ENCODE data around the gene AZIN2. TPM values are rescaled to one million over a fixed set of nuclear protein-coding genes. Genes with fewer than 3 reads are reported as not detected.
"Not testable (repeated sequence)": the region's sequence is repeated elsewhere in the genome, so short reads cannot be mapped to it uniquely, and the experiment has no call there.

Gene AZIN2
- total and polyA plus RNA-seq, 10 donors, result 1.4 to 8.3 (median 3.0) TPM

DNA sequence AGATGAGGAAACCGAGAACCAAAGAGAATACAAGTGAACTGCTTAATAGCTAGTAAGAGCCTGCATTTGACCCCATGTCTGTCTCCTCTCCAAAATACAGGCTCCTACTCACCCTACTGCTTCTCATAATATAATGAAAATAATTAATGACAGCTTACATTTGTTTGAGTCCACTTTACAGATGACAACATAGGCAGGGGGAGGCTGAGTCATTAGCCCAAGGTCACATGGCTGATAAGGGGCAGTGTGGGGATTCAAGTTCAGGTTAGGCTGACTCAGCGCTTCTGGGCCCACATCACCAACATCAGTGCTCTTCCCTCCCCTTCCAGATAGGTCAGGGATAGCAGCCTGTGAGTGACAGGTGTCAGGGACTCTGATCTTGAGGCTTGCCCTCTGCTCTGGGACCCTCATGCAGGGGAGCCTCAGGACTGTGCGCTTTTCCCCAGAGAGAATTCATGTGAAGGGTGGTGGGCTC, 16.2 kb downstream of the AZIN2 start:
- intact Hi-C loops (cut with DNase I; ENCODE audit: low total_unique reads), result loop anchor here (10.0 kb wide), 1 partner anchor 268 kb away; no protein-coding TSS in a partner anchor

DNA sequence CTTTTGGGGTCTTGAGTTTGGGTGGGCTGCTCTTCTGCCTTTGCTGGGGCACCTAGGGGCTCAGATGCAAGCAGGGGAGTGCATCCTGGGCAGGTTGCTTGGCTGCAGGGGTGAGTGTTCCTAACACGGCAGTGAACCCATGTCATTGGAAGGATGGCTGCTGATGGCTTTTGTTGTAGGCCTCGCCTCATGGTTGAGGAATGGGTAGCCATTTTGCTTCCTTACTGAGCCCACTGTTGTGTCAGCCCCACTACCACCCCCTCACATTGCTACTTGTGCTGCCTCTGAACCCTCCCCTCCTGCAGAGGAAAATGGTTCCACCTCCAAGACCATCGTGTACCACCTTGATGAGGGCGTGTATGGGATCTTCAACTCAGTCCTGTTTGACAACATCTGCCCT, 16.8 kb downstream of the AZIN2 start:
- DNase-seq, result no peak
- intact Hi-C loops (cut with DNase I; ENCODE audit: low total_unique reads), result loop anchor here (10.0 kb wide), 1 partner anchor 267 kb away; no protein-coding TSS in a partner anchor
- Histone ChIP-seq H3K4me1 (peaks cover 9 to 48% (median 20%) of the 10 kb centered on the region in 6 donors), H3K27me3 (replicated peaks in 1 of 7) (no peaks in the 10 kb centered on the region), H3K27ac (peak overlapping the region in 3 of 8 donors; percentile 15 to 83 (median 76)), H3K36me3 (peaks cover 0 to 8% (median 0%) of the 10 kb centered on the region in 6 donors), H3K9me3 (no peaks in the 10 kb centered on the region), H3K4me3 (no peak overlapping the region)
- 87 to 95% (median 94%) methylated on average over 4 of the region's 4 CpGs for WGBS, 5 donors
- TF ChIP-seq POLR2AphosphoS5 (IDR thresholded peaks at IDR 0.05) (no peak), POLR2A (IDR thresholded peaks at IDR 0.05) (no peak)
- TF ChIP-seq, protein P1, sequence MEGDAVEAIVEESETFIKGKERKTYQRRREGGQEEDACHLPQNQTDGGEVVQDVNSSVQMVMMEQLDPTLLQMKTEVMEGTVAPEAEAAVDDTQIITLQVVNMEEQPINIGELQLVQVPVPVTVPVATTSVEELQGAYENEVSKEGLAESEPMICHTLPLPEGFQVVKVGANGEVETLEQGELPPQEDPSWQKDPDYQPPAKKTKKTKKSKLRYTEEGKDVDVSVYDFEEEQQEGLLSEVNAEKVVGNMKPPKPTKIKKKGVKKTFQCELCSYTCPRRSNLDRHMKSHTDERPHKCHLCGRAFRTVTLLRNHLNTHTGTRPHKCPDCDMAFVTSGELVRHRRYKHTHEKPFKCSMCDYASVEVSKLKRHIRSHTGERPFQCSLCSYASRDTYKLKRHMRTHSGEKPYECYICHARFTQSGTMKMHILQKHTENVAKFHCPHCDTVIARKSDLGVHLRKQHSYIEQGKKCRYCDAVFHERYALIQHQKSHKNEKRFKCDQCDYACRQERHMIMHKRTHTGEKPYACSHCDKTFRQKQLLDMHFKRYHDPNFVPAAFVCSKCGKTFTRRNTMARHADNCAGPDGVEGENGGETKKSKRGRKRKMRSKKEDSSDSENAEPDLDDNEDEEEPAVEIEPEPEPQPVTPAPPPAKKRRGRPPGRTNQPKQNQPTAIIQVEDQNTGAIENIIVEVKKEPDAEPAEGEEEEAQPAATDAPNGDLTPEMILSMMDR (IDR thresholded peaks at IDR 0.05 in 8 of 11, conservative IDR thresholded peaks at IDR 0.05 in 3 of 11), result no peak

More for the DNA sequence above, 16.2 kb downstream of the AZIN2 start:
- TF ChIP-seq POLR2AphosphoS5 (IDR thresholded peaks at IDR 0.05) (no peak), POLR2A (IDR thresholded peaks at IDR 0.05) (no peak)
- TF ChIP-seq, protein P1 (IDR thresholded peaks at IDR 0.05 in 8 of 11, conservative IDR thresholded peaks at IDR 0.05 in 3 of 11), result no peak
- Histone ChIP-seq H3K27me3 (replicated peaks in 1 of 7) (no peaks in the 10 kb centered on the region), H3K36me3 (peaks cover 0 to 5% (median 0%) of the 10 kb centered on the region in 6 donors), H3K4me3 (no peak overlapping the region), H3K4me1 (peaks cover 9 to 48% (median 20%) of the 10 kb centered on the region in 6 donors), H3K27ac (peak overlapping the region in 4 of 8 donors; percentile 15 to 83 (median 51)), H3K9me3 (no peaks in the 10 kb centered on the region)
- no peak for DNase-seq
- 92 to 99% (median 96%) methylated on average over 2 to 3 of the region's 3 CpGs for WGBS, 5 donors

DNA sequence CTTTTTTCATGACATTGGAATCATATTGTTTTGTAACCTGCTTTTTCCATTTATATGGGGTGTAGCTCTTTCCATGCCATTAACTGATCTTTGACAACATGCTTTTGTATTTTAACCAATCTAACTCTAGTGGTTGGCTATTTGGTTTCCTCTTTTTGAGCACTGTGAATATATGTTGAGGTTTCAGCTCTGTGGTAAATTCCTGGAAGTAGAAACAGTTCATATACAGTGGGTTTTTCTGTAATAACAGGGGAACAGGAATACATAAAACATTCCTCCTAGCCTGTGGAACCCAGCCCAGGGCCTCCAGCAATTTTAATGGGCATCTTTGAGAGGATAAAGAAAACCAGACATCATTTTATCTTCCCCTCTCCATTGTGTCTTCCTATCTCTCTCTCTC, 17.4 kb downstream of the AZIN2 start:
- Histone ChIP-seq H3K4me1 (peaks cover 9 to 48% (median 20%) of the 10 kb centered on the region in 6 donors), H3K27ac (peak overlapping the region in 7 of 8 donors; percentile 39 to 83 (median 69)), H3K9me3 (no peaks in the 10 kb centered on the region), H3K27me3 (replicated peaks in 1 of 7) (no peaks in the 10 kb centered on the region), H3K36me3 (peaks cover 0 to 8% (median 0%) of the 10 kb centered on the region in 6 donors), H3K4me3 (no peak overlapping the region)
- no peak for DNase-seq
- no peak for TF ChIP-seq POLR2A (IDR thresholded peaks at IDR 0.05)
- TF ChIP-seq, protein P1 (IDR thresholded peaks at IDR 0.05 in 8 of 11, conservative IDR thresholded peaks at IDR 0.05 in 3 of 11), result no peak
- no peak for TF ChIP-seq POLR2AphosphoS5 (IDR thresholded peaks at IDR 0.05)
- intact Hi-C loops (cut with DNase I; ENCODE audit: low total_unique reads), result loop anchor here (10.0 kb wide), 1 partner anchor 266 kb away; no protein-coding TSS in a partner anchor

DNA sequence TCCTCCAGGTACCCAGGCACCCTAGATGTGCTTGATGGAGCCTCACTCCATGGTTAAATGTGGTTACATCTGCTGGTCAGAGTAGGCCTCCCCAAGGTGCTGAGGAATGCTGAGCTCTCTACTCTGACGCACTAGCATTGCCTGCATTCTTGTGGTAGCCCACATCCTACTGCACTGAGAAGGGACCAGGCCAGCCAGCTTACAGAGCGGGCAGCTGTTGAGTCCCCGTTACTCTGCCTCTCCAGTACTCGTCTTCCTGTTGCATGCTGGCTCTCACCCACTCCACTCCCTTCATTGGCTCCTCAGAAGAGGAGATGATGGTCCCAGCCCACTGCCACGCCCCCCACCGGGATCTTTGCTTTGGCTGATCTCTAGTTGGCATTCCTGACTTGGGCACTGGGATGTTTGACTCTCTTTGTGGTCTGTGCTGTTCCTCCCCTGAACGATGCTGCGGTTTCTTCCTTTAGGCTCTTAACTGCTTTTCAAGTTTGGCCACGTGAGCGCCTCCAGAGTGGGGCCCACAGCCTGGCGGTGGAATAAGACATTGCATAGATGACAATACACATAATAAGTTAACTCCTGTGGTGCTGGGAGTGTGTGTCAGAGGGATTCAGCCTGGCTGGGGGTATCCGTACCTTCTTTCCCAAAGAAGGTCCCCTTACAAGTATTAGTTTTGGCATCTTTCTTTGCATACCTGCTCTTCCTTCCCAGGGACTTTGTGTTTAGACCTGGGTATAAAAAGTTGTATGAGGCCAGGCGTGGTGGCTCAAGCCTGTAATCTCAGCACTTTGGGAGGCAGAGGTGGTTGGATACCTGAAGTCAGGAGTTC, 18.6 kb downstream of the AZIN2 start:
- peaks cover 9 to 48% (median 20%) of the 10 kb centered on the region in 6 donors for H3K4me1 ChIP-seq
- no peaks in the 10 kb centered on the region for H3K9me3 ChIP-seq
- WGBS, 5 donors, result 24 to 40% (median 27%) methylated on average over 12 to 13 of the region's 13 CpGs
- peak; percentile 83 for DNase-seq
- peak overlapping the region in 1 of 8 donors; percentile 23 for H3K4me3 ChIP-seq
- H3K27ac ChIP-seq, result peak overlapping the region; percentile 2 to 83 (median 68)
- intact Hi-C loops (cut with DNase I; ENCODE audit: low total_unique reads), result loop anchor here (10.0 kb wide), 1 partner anchor 265 kb away; no protein-coding TSS in a partner anchor
- TF ChIP-seq POLR2AphosphoS5 (IDR thresholded peaks at IDR 0.05) (peak in 2 of 3 donors; percentile 66 to 78), POLR2A (IDR thresholded peaks at IDR 0.05) (no peak)
- TF ChIP-seq, protein P1 (IDR thresholded peaks at IDR 0.05 in 8 of 11, conservative IDR thresholded peaks at IDR 0.05 in 3 of 11), result peak in 7 of 11 experiments; percentile 16 to 43 (median 34)
- peaks cover 0 to 8% (median 0%) of the 10 kb centered on the region in 6 donors for H3K36me3 ChIP-seq
- no peaks in the 10 kb centered on the region for H3K27me3 ChIP-seq (replicated peaks in 1 of 7)

DNA sequence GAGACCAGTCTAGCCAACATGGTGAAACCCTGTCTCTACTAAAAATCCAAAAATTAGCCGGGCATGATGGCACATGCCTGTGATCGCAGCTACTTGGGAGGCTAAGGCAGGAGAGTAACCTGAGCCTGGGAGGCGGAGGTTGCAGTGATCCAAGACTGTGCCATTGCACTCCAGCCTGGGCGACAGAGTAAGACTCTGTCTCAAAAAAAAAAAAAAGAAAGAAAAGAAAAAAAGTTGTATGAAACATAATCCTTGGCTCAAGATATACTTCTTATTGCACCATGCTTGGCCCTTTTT, 19.1 kb downstream of the AZIN2 start:
- DNase-seq; H3K9me3 ChIP-seq; intact Hi-C loops (cut with DNase I; ENCODE audit: low total_unique reads); H3K36me3 ChIP-seq; H3K27me3 ChIP-seq (replicated peaks in 1 of 7): not testable (repeated sequence)
- peak overlapping the region in 1 of 8 donors; percentile 23 for H3K4me3 ChIP-seq
- H3K4me1 ChIP-seq, result peaks cover 7 to 45% (median 18%) of the 10 kb centered on the region in 6 donors
- peak overlapping the region in 7 of 8 donors; percentile 2 to 83 (median 69) for H3K27ac ChIP-seq
- 91 to 99% (median 97%) methylated on average over 4 of the region's 4 CpGs for WGBS, 5 donors

Data from spleen (tissue), 11 donors.